Measurements from ENCODE around the gene BIK.

BIK gene

DNA sequence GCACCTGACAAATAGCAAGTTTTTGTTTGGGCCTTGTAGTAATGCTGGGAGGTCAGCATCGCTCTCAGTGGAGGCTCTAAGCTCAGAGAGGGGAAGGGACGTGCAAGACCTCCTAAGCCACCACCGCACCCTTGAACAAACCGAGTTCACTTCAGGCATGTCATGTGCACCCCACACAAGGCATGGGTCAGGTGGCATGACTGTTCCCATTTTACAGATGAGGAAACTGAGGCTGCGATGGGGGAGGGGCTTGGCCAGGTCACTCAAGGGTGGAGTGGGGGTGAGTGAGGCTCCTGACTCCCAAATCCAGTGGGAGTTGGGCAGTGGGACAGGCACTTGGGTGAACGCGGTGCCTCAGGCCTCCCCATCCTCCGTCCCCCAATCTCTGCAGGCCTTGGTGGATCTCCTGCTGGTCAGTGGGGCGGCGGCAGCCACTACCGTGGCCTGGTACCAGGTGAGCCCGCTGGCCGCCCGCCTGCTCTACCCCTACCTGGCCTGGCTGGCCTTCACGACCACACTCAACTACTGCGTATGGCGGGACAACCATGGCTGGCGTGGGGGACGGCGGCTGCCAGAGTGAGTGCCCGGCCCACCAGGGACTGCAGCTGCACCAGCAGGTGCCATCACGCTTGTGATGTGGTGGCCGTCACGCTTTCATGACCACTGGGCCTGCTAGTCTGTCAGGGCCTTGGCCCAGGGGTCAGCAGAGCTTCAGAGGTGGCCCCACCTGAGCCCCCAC, 52.0 kb downstream of the BIK start:
- no peak for DNase-seq (ENCODE audit: low read depth)

DNA sequence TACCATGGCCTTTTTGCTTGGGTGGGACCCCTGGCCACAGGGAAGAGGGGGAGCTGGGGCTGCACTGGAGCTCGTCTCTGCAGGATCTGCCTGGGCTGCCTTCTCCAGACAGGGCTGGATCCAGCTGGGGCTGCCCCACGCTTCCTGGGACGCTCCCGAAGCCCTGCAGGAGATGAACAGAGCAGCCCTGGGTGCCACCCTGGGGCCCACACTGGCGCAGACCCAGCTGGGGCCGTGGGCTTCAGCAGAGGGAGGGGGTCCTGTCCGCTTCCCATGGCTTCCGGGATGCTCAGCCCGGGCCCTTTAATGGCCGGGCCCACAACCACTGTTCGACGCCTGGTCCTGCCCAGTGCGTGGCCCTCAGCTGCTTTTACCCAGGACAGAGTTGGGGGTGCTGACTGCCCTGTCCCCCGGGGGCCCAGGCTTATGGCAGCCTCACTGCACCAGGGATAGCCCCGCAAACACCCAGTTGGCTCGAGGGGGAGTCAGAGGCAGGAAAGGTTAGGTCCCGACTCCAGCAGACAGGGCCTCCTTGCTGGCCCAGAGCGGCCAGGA, 52.8 kb downstream of the BIK start:
- DNase-seq (ENCODE audit: low read depth), result no peak

- no peak for DNase-seq (ENCODE audit: low read depth)
Observed at GRCh38 chr22:43164636-43165035, 54.1 kb downstream of the BIK start.

DNA sequence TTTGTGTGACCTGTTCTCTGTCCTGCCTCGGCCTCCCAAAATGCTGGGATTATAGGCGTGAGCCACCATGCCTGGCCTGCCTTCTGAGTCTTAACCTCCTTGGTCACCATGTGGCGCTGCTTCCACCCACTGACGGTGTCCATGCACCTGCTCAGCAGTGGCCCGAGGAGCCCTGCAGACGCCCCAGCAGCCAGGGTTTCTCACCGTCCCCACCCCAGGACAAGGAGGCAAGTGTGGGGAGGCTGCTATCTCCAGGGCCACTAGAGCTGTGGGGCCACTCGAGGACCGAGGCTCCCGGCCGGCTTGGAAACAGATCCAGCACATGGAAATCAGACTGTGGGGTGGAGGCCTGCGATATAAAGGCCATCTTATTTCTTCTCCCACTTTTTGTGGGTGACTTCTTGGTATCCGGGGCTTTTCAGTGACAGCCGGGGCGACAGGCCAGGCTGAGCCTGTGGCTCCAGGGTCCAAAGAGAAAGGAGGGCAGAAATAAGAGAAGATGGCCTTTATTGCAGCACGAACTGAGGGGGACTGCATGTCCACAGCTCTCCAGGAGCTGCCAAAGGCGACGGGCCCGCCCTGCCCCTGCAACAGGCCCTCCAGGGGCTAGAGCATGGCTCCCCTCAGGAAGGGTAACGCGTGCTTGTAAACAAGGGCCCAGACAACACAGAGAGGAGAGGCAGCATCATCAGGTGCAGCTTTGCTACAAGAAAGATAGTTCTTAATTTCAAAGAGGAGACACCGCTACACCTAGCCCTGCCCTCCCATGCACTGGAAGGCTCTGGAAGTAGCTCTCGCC, 55.8 kb downstream of the BIK start:
- DNase-seq (ENCODE audit: low read depth), result no peak

GRCh38 chr22:43167001-43167589, 56.5 kb downstream of the BIK start:
- no peak for DNase-seq (ENCODE audit: low read depth)

DNA sequence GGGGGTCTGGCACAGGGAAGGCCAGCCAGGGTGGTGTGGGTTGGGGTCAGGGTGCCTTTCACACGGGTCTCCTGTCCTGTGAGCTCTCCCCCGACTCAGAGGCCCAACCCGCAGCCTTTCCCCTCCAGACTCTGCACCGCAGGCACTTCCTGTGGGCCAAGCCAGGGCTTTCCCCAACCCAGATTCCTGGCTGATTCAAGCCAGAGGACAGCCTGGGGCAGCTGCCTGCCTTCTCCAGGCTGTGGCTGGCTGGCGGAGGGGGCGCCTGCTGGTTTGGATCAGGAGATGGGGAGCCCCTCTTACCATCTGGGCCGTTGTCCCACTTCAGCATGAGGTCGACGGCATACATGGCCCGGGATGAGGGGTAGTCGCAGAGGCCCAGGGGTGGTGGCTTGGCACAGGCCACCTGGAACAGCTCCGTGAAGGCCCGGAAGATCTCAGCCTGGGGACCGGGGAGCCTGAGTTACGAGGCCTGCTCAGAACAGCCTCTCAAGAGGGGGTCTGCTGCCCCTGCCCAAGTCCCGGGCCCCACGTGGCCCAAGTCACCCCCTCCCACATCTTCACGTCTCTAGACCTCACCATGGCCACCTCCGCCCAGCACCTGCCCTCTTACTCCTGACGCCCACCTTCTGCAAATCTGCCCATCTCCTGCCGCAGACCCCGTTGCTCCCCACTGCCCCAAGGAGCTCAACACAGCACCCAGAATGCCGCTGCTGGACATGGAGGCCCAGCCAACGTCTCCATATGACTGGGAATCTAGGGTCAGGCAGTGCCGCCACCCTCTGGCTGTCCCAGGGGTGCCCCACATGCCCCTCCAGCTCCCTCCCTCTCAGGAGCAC, 58.1 kb downstream of the BIK start:
- DNase-seq (ENCODE audit: low read depth), result no peak

- no peak for DNase-seq (ENCODE audit: low read depth)
Observed at GRCh38 chr22:43169310-43170130, 59.0 kb downstream of the BIK start.

DNA sequence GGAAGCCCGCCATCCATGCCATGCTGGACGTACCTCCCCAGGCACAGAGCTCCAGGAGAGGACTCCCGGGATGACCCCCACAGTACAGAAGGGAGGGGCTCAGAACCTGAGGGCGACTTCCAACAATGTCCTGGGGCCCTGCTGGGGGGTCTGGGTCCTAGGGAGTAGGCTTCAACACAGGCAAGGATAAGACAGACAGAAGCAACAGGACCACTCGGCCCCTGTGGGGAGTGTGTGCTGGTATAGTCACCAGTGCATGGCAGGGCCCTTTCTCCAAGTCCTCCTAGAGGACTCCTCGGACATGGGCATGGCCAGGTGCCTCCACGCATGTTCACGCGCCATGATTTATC, 59.6 kb downstream of the BIK start:
- no peak for DNase-seq (ENCODE audit: low read depth)

GRCh38 chr22:43171019-43171491, 60.5 kb downstream of the BIK start:
- no peak for DNase-seq (ENCODE audit: low read depth)

GRCh38 chr22:43171607-43172006, 61.1 kb downstream of the BIK start:
- DNase-seq (ENCODE audit: low read depth), result no peak

DNA sequence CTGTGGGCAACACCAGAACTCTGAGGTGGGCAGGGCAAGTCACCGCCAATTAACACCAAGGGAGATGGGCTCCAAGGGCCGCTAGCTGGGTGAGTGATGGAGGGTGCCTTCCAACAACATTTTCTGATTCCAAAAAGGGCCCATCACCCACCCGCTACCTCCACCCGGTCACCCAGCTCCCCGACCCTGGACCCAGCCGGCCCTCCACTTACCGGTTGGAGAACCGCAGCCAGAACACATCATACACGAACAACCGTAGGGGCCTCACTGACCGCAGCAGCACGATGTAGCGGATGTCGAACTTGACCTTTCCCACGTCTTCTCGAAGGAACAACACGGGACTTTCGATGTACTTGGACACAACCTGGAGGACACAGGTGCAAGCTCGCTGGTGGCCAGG, 61.6 kb downstream of the BIK start:
- no peak for DNase-seq (ENCODE audit: low read depth)

DNA sequence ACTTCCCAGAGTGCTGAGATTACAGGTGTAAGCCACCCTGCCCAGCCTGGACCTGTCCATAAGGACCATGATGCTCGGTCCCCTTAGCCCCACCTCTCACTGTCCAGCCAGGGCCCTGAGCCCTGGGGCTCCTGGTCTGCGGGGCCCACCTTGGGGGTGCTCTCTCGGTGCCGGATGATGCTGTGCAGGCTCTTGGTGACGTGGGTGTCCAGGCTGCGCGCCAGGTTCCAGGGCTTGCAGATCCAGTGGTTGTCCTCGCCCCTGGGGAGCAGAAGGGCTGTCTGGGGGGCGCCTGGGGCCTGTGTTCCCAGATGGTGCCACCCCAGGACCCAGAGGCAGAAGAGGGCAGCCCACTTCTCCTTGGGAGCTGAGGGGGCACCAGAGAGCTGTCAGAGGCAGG, 63.0 kb downstream of the BIK start:
- no peak for DNase-seq (ENCODE audit: low read depth)

- DNase-seq (ENCODE audit: low read depth), result no peak
Observed at GRCh38 chr22:43173976-43174720, 63.6 kb downstream of the BIK start.

GRCh38 chr22:43174941-43175531, 64.5 kb downstream of the BIK start:
- no peak for DNase-seq (ENCODE audit: low read depth)

GRCh38 chr22:43176090-43176489, 65.5 kb downstream of the BIK start:
- no peak for DNase-seq (ENCODE audit: low read depth)

DNA sequence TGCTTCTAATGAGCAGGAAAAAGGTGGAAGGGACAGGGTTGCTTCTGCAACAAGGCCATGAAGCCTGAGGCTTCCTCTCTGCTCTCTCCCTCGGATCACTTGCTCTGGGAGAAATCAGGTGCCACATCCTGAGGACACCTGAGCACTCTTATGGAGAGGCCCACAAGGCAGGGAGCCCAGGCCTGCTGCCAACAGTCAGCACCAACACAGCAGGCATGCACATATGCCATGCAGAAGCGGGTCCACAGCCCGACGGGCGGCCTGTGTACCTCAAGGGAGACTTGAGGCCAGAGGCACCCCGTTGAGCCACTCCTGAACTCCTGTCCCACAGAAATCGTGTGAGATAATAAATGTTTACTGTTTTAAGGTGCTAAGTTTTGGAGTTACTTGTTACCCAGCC, 66.9 kb downstream of the BIK start:
- DNase-seq (ENCODE audit: low read depth), result no peak
